GM12892 (cell line): ENCODE data around the gene GSTO2.

Experiments used
- POLR2A ChIP-seq: IDR thresholded peaks from 2 replicates; pipeline ENCODE4 v1.6.1; 2011; ENCODE audit warnings: low read depth, low read length, control low read depth
- TAF1 ChIP-seq: IDR thresholded peaks from 2 replicates; pipeline ENCODE4 v1.6.1; 2011; ENCODE audit warnings: low read depth, mild to moderate bottlenecking, control low read depth, low read length, borderline replicate concordance

DNA sequence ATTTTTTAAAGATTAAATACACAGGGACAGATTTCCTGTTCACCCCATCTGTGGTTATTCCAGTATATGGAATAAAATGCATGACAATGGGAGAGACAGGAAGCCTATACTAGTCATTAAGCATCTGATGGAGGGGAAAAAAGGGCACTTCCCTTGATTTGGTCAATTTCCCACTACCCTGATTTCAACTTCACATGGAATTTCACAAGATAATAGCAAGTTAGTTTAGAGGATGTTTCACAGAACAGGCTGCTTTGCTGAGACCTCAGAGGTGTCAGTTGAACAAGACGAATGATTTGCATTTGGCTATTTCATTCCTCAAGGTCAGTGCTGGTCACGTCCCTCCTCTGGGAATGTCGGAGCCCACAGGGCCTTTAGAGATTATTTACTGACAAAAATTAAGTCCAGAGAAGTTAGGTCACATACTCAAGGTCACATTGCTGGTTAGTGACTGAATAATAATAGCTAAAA is 74.0 kb downstream of the GSTO2 start:
- TF ChIP-seq POLR2A (no peak), TAF1 (no peak)
